NCI-H82 treated with DMSO at 0.1 percent for 48 hours (cell line): Measurements from ENCODE around the gene ECPAS.
"Not testable (repeated sequence)": the region's sequence is repeated elsewhere in the genome, so short reads cannot be mapped to it uniquely, and the experiment has no call there.

Experiments
- DNase-seq: peaks from one replicate; lab custom pipeline; 2025; ENCODE audit not compliant: unreplicated experiment; lab: John Stamatoyannopoulos, UW

ECPAS gene

DNA sequence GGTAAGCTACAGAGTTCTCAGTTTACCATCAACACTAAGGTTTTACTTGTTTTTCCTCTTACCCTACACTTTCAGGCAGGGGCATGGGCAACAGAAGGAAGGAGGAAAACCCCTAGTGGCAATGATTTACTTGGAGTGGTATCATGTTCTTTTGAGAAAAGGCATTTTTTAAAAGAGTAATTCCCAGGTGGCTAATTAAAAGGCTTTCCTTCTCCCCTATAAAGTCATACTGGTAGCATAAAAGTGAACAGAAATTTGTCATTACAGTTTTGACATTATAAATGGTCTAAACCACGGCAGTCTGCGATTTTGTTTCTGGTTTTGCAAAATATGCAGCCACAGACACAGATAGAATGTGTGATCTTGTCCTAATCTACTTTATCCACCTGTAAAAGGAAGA is 123.3 kb downstream of the ECPAS start:
- DNase-seq, result no peak

DNA sequence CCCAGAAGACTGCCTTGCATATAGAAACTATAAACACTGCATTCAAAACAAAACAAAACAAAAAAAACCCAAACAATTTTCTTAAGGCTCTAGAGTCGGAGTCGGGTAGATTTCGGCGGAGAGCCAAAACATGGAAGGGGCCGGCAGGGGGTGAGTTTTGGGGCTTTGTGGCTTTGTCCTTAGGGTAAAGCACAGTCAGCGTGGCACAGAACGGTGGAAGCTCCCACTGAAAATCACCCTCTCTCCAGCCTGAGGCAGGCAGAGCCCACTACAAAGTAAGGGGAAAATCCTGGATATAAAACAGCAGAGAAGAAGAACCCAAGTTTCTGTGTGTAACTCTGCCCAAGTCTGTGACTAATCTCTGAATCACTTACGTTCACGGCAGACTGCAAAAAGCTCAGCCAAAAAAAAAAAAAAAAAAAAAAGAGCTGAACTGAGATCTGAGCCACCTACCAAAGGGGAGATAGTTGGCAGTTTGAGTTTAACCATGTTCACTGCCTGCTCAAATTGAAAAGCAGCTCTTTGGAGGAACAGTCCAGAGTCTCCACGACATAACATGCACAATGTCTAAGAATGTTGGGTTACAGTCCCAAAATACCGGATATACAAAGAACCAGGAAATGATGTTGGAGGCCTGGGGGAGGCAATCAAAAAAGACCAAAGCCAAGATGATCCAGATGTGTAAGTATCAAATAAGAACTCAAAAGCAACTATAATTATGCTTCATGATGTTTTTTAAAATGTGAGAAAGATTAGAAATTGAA is 127.5 kb downstream of the ECPAS start:
- DNase-seq, result no peak

DNA sequence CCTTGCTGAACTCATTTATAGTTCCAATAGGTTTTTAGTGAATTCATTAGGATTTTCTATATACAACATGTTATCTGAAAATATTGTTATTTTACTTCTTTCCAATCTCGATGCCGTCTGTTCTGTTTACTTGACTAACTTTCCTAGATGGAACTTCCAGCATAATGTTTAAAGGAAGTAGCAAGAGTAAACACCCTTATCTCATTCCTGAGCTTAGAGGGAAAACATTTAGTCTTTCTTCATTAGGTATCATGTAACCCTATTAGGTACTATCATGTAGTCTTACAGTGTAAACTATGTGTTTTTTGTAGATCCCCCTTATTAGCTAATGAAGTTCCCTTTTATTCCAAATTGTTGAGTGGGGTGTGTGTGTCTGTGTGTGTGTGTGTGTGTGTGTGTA is 131.6 kb downstream of the ECPAS start:
- no peak for DNase-seq

DNA sequence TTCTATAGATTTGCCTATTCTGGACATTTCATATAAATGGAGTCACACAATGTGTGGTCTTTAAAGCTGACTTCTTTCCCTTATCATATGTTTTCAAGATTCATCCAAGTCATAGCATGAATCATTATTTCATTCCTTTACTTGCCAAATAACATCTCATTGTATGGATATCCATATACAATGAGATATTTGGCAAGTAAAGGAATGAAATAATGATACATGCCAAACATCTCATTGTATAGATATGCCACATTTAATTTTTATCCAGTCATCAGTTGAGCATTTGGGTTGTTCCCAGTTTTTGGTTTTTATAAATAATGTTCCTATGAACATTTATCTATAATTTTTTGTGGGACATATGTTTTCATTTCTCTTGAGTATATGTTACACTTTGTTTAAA is 133.6 kb downstream of the ECPAS start:
- no peak for DNase-seq

DNA sequence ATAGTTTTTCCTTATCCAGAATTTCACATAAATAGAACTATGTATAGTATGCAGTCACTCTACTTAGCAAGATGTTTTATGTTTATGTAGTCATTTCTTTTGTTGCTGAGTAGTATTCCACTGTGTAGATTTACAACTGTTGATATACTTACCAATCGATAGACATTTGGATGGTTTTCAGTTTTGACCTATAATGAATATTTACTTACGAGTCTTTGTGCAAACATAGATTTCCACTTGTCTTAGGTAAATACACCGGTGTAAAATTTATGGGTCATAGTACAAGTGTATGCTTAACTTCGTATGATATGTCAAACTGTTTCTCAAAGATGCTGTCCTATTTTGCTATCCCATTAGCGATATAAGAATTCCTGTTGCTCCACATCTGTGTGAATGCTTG is 134.4 kb downstream of the ECPAS start:
- no peak for DNase-seq

DNA sequence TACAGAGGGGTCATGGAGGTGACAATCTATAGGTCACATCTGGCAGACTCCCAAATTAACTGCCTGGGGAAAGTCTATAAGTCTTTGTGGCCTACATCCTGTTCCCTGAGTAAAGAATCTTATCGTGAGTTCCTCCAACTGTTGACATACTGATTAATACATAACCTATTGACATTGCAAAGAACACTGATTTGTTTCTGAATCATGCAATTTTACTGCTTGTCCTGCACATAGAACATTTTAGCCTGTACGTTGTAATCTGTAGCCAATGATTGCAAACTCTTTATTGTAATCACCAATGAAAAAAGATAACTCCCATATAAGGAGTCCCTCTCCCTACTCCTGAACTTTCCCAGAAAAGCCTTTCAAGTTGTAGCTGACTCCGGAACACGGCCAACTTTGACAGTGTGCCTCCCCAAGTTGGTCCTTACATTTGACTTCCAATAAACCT is 135.3 kb downstream of the ECPAS start:
- no peak for DNase-seq

DNA sequence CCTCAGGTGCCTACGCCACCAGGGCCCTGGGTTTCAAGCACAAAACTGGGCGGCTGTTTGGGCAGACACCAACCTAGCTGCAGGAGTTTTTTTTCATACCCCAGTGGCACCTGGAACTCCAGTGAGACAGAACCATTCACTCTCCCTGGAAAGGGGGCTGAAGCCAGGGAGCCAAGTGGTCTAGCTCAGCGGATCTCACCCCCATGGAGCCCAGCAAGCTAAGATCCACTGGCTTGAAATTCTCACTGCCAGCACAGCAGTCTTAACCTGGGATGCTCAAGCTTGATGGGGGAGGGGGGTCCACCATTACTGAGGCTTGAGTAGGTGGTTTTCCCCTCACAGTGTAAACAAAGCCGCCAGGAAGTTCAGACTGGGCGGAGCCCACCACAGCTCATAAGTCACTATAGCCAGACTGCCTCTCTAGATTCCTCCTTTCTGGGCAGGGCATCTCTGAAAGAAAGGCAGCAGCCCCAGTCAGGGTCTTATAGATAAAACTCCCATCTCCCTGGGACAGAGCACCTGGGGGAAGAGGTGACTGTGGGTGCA is 149.8 kb downstream of the ECPAS start:
- not testable (repeated sequence) for DNase-seq

DNA sequence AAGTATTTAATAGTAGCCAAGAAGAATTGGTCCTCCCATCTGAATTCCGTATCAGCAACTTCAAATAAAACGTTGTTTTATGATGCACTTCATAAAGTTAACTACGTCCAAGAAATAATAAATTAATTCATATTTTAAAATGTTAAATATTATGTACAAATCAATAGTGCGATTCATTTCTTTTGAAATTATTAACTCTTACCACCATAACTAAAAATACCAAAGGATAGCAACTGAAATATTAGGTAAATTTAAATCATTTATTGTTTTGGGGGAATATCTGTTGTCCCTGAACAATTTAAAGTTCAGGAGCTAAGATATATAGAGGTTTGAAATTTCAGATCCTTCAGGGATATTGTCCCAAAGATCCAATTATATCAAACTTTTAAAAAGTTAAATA is 154.1 kb downstream of the ECPAS start, which contains the start of gene OR2K2:
Gene OR2K2, minus strand, starts transcription at position 101 of the 400 bp plus-strand sequence. CDS start 1,791 bp downstream, outside the sequence.
- no peak for DNase-seq

DNA sequence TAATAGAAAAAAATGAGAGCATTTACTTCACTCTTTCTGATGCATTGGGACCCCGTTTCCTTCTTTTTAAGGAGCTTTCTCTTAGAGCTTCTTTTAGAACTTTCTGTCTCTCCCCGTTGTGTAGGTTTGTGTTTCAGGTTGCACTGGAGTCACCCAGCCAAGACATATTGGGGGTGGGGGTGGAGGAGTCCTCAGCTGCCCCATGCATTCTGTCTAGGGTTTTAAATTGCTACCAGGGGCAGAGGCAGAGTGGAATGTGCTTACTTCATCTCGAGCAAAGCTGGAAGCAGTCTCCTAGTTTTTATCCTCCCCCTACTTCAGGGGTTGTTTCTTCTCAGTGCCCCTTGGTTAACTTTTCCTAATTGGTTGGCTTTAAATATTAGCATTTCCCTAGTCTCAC is 163.6 kb downstream of the ECPAS start:
- no peak for DNase-seq

DNA sequence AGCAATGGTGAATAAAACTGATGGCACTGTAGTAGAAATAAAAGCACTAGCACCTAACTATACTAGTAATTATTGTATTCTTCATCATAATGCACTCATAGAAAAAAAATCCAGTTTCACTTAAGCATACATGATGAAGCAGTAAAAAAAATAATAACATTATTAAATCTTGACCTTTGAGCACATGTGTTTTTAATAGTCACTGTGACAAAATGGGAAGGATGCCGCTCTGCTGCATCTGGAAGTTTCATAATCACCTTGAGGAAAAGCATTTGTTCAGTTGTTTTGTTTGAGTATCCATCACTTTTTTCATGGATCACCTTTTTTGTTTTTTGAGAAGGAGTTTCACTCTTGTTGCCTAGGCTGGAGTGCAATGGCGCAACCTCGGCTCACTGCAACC is 167.4 kb downstream of the ECPAS start:
- DNase-seq, result no peak
